IPS-18c (cell line): ENCODE results near the gene EMB.
"Not testable (repeated sequence)": the region's sequence is repeated elsewhere in the genome, so short reads cannot be mapped to it uniquely, and the experiment has no call there.

ENCODE experiments used
- H3K4me3 ChIP-seq: 2 replicates; pipeline ENCODE4 v1.7.0; 2013; ENCODE audit warnings: low read depth, mild to moderate bottlenecking, low read length, moderate library complexity; ENCODE audit not compliant: insufficient read depth
- H3K9me3 ChIP-seq: one replicate; pipeline ENCODE4 v1.6.1; 2013; ENCODE audit warnings: mild to moderate bottlenecking, low read length, moderate library complexity; ENCODE audit not compliant: control insufficient read depth, insufficient read depth

The EMB gene

GRCh38 chr5:50435168-50435567 is 5.9 kb downstream of the EMB start:
- Histone ChIP-seq H3K9me3 (no peaks in the 10 kb centered on the region), H3K4me3 (no peak overlapping the region)

GRCh38 chr5:50431133-50431904 is 9.8 kb downstream of the EMB start:
- not testable (repeated sequence) for H3K4me3 ChIP-seq

GRCh38 chr5:50423100-50423799 is 17.8 kb downstream of the EMB start:
- H3K4me3 ChIP-seq, H3K9me3 ChIP-seq: not testable (repeated sequence)

More at GRCh38 chr5:50431133-50431904, 9.8 kb downstream of the EMB start:
- not testable (repeated sequence) for H3K9me3 ChIP-seq

GRCh38 chr5:50421184-50421950 is 19.7 kb downstream of the EMB start:
- H3K4me3 ChIP-seq, result not testable (repeated sequence)

GRCh38 chr5:50420343-50420935 is 20.6 kb downstream of the EMB start:
- H3K4me3 ChIP-seq, result no peak overlapping the region
- no peaks in the 10 kb centered on the region for H3K9me3 ChIP-seq

More at GRCh38 chr5:50421184-50421950, 19.7 kb downstream of the EMB start:
- H3K9me3 ChIP-seq, result not testable (repeated sequence)

- H3K9me3 ChIP-seq, H3K4me3 ChIP-seq: not testable (repeated sequence)
Observed at GRCh38 chr5:50419656-50420055, 21.4 kb downstream of the EMB start.

- H3K9me3 ChIP-seq, H3K4me3 ChIP-seq: not testable (repeated sequence)
Observed at GRCh38 chr5:50416637-50417036, 24.5 kb downstream of the EMB start.

- H3K4me3 ChIP-seq, result no peak overlapping the region
- no peaks in the 10 kb centered on the region for H3K9me3 ChIP-seq
Observed at GRCh38 chr5:50415912-50416311, 25.2 kb downstream of the EMB start.

- not testable (repeated sequence) for H3K4me3 ChIP-seq, H3K9me3 ChIP-seq
Observed at GRCh38 chr5:50410932-50411331, 30.2 kb downstream of the EMB start.

GRCh38 chr5:50406877-50407276 is 34.2 kb downstream of the EMB start:
- no peaks in the 10 kb centered on the region for H3K9me3 ChIP-seq

GRCh38 chr5:50401336-50401735 is 39.8 kb downstream of the EMB start:
- H3K9me3 ChIP-seq, result no peaks in the 10 kb centered on the region
- no peak overlapping the region for H3K4me3 ChIP-seq

More at GRCh38 chr5:50406877-50407276, 34.2 kb downstream of the EMB start:
- H3K4me3 ChIP-seq, result no peak overlapping the region

GRCh38 chr5:50393925-50394609 is 47.0 kb downstream of the EMB start:
- not testable (repeated sequence) for H3K9me3 ChIP-seq, H3K4me3 ChIP-seq

GRCh38 chr5:50392289-50392688 is 48.8 kb downstream of the EMB start:
- not testable (repeated sequence) for H3K4me3 ChIP-seq

GRCh38 chr5:50384381-50384780 is 56.7 kb downstream of the EMB start:
- H3K4me3 ChIP-seq, H3K9me3 ChIP-seq: not testable (repeated sequence)

More at GRCh38 chr5:50392289-50392688, 48.8 kb downstream of the EMB start:
- not testable (repeated sequence) for H3K9me3 ChIP-seq

GRCh38 chr5:50376696-50377095 is 64.4 kb downstream of the EMB start:
- H3K4me3 ChIP-seq, H3K9me3 ChIP-seq: not testable (repeated sequence)

- not testable (repeated sequence) for H3K9me3 ChIP-seq, H3K4me3 ChIP-seq
Observed at GRCh38 chr5:50369287-50370033, 71.6 kb downstream of the EMB start.
